ENCODE data around the gene AZIN2. TPM values are rescaled to one million over a fixed set of nuclear protein-coding genes. Genes with fewer than 3 reads are reported as not detected.

AZIN2 gene
- total and polyA plus RNA-seq, 2 of the 13 experiments (the other 11 are each of a cell fraction or from before 2014, with no cell fraction given) = 1.7 to 3.5 TPM

GRCh38 chr1:33127001-33127823 is 46.3 kb downstream of the AZIN2 start (continued):
- TF ChIP-seq ZBED4 (CRISPR knock-in tag; IDR thresholded peaks at IDR 0.05; ENCODE audit: borderline replicate concordance) (no peak; the same call in 1 of the 2 replicates), MED13 (CRISPR knock-in tag; IDR thresholded peaks at IDR 0.05) (0 out of 2 replicates have a peak, but pooled peaks have one; percentile 71), ZNF556 (CRISPR knock-in tag; IDR thresholded peaks at IDR 0.05; ENCODE audit: borderline replicate concordance) (peak; percentile 93; the same call in 1 of the 2 replicates), ZMAT5 (CRISPR knock-in tag; IDR thresholded peaks at IDR 0.05; ENCODE audit: borderline replicate concordance, low read depth) (no peak), PBX2 (CRISPR knock-in tag; IDR thresholded peaks at IDR 0.05) (peak; percentile 81), MTA3 (CRISPR knock-in tag; IDR thresholded peaks at IDR 0.05) (no peak), DMAP1 (CRISPR knock-in tag; IDR thresholded peaks at IDR 0.05) (peak; percentile 92), HMGA1 (CRISPR knock-in tag; conservative IDR thresholded peaks at IDR 0.05) (no peak), MEIS1 (CRISPR knock-in tag; IDR thresholded peaks at IDR 0.05; ENCODE audit: borderline replicate concordance) (0 out of 2 replicates have a peak, but pooled peaks have one; percentile 91), PHF20 (CRISPR knock-in tag; IDR thresholded peaks at IDR 0.05) (peak; percentile 99), POLR2A (IDR thresholded peaks at IDR 0.05; ENCODE audit: insufficient read depth in 1 of 2, low read depth in 2 of 2, low read length in 2 of 2) (peak; percentile 88 to 92), KAT2B (IDR thresholded peaks at IDR 0.05; ENCODE audit: borderline replicate concordance, low read depth, low read length) (no peak), REPIN1 (CRISPR knock-in tag; IDR thresholded peaks at IDR 0.05; ENCODE audit: borderline replicate concordance, low read depth) (peak; percentile 93; the same call in 1 of the 2 replicates), NR2F1 (CRISPR knock-in tag; IDR thresholded peaks at IDR 0.05) (no peak), ZNF768 (CRISPR knock-in tag; IDR thresholded peaks at IDR 0.05) (no peak), REXO4 (CRISPR knock-in tag; IDR thresholded peaks at IDR 0.05; ENCODE audit: borderline replicate concordance) (no peak), POLR2G (IDR thresholded peaks at IDR 0.05; ENCODE audit: low read depth, low read length) (peak; percentile 98), KLF9 (CRISPR knock-in tag; IDR thresholded peaks at IDR 0.05; ENCODE audit: low read depth) (peak; percentile 76; the same call in 1 of the 2 replicates), TP53 (CRISPR knock-in tag; conservative IDR thresholded peaks at IDR 0.05) (0 out of 2 replicates have a peak, but pooled peaks have one; percentile 22), MAZ (IDR thresholded peaks at IDR 0.05; ENCODE audit: borderline replicate concordance, low read depth, low read length) (peak; percentile 94), MAZ (CRISPR knock-in tag; IDR thresholded peaks at IDR 0.05; ENCODE audit: low read depth) (peak; percentile 96), NFATC3 (CRISPR knock-in tag; IDR thresholded peaks at IDR 0.05) (no peak), TIGD3 (CRISPR knock-in tag; IDR thresholded peaks at IDR 0.05; ENCODE audit: borderline replicate concordance) (no peak), BRD4 (CRISPR knock-in tag; IDR thresholded peaks at IDR 0.05) (no peak; the same call in 1 of the 2 replicates)

All from HepG2 (cell line).